ENCODE data around the gene NCS1.

The NCS1 gene

DNA sequence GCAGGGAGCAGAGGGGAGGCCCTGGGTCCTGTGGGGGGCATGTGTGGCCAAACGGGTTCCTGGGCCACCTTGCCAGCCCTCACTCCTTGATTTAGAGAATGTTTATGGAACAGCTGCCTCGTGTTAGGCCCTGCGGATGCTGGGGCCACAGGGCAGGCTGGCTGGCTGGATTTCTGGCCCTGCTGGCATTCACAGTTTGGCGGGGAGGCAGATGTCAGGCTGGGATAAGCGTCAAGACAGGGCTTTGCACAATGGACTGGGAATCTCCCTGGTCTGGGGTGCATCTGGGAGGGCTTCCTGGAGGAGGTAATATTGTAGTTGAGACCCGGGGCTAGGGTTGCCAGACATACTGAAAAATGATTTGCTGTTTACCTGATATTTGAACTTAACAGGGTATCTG, 13.8 kb downstream of the NCS1 start:
- TF ChIP-seq, protein P1, sequence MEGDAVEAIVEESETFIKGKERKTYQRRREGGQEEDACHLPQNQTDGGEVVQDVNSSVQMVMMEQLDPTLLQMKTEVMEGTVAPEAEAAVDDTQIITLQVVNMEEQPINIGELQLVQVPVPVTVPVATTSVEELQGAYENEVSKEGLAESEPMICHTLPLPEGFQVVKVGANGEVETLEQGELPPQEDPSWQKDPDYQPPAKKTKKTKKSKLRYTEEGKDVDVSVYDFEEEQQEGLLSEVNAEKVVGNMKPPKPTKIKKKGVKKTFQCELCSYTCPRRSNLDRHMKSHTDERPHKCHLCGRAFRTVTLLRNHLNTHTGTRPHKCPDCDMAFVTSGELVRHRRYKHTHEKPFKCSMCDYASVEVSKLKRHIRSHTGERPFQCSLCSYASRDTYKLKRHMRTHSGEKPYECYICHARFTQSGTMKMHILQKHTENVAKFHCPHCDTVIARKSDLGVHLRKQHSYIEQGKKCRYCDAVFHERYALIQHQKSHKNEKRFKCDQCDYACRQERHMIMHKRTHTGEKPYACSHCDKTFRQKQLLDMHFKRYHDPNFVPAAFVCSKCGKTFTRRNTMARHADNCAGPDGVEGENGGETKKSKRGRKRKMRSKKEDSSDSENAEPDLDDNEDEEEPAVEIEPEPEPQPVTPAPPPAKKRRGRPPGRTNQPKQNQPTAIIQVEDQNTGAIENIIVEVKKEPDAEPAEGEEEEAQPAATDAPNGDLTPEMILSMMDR (IDR thresholded peaks at IDR 0.05), result no peak
- no peaks in the 10 kb centered on the region for H3K4me1 ChIP-seq (ENCODE audit: control insufficient read depth in 1 of 2, insufficient read depth in 1 of 2, low read depth in 1 of 2, low read length in 1 of 2)
- no peaks in the 10 kb centered on the region for H3K9me3 ChIP-seq
- H3K36me3 ChIP-seq, result no peaks in the 10 kb centered on the region
- no peak overlapping the region for H3K4me3 ChIP-seq (ENCODE audit: low read depth in 1 of 2, low read length in 1 of 2)
- H3K27ac ChIP-seq, result no peak overlapping the region
- peaks cover 6% of the 10 kb centered on the region for H3K27me3 ChIP-seq

DNA sequence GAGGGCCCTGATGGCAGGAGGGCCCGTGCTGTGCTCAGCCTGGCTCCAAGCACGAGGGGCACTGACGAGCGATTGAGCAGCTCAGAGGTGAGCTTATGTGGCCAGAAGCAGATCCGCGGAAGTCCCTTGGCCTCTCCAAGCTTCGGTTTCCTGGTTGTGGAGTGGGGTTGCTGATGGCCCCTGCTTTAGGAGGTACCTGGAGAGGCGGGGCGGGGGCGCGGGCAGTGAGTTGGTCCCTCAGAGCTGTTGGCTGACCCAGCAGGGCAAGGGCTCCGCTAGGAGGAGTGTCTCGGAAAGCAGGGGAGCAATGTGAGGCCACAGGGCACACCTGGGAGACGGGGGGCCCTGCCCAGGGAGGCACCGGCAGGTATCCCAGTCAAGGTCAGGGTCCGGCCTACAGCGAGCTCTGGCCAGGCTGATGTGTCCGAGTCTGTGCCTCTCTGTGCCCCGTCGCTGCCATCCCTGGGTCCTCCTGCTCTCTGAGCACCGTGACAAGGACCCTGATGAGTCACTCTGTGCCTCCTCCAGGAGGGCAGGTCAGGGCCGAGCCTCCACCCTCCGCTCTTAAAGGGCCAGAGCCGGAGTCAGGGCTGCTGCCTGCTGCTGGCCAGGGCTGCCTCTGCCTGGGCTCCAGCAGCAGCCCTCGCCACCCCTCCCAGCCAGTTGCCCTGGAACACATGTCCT, 14.8 kb downstream of the NCS1 start:
- Histone ChIP-seq H3K27me3 (peaks cover 6% of the 10 kb centered on the region), H3K9me3 (no peaks in the 10 kb centered on the region), H3K4me1 (ENCODE audit: control insufficient read depth in 1 of 2, insufficient read depth in 1 of 2, low read depth in 1 of 2, low read length in 1 of 2) (no peaks in the 10 kb centered on the region), H3K4me3 (ENCODE audit: low read depth in 1 of 2, low read length in 1 of 2) (no peak overlapping the region), H3K36me3 (no peaks in the 10 kb centered on the region), H3K27ac (no peak overlapping the region)
- TF ChIP-seq, protein P1 (IDR thresholded peaks at IDR 0.05), result no peak

DNA sequence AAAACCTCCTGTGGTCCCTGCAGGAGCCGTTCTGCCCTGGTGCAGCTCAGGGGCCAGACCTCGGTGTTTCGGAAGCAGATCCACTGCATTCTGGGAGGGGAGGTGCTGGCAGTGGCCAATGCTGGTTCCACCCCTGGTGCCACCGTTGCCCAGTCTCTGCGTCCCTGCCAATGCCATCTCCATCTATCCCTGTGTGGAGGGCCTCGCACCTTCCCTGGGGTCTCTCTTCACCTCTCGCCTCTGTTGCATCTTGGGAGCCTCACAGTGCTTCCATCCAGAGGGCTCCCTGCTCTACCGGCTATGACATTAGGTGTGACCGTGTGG, 15.3 kb downstream of the NCS1 start:
- Histone ChIP-seq H3K4me3 (ENCODE audit: low read depth in 1 of 2, low read length in 1 of 2) (no peak overlapping the region), H3K4me1 (ENCODE audit: control insufficient read depth in 1 of 2, insufficient read depth in 1 of 2, low read depth in 1 of 2, low read length in 1 of 2) (no peaks in the 10 kb centered on the region), H3K27me3 (peaks cover 6% of the 10 kb centered on the region), H3K36me3 (no peaks in the 10 kb centered on the region), H3K27ac (no peak overlapping the region), H3K9me3 (no peaks in the 10 kb centered on the region)
- TF ChIP-seq, protein P1 (IDR thresholded peaks at IDR 0.05), result no peak

DNA sequence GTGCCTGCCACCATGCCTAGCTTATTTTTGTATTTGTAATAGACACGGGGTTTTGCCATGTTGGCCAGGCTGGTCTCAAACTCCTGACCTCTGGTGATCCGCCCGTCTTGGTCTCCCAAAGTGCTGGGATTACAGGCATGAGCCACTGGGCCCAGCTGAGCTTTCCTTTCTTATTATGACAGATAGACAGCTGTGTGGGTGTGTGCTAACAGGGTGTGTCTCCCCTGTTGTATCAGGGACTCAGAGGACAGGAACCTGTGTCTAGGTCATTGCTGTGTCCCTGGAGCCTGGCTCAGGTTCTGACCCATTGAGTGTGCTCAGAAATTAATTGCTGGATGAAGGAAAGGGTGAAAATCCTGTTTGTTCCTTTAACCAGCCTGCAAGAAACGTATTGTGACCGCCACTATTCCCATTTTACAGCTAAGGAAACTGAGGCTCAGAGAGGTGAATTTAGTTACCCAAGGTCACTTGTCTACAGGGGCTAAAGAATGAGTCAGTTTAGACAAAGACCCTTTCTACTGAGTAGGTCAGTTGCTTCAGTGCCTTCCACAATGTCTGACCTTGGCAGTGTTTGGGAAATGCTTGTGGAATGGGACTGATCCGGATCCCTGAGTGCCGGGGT, 16.8 kb downstream of the NCS1 start:
- H3K4me1 ChIP-seq (ENCODE audit: control insufficient read depth in 1 of 2, insufficient read depth in 1 of 2, low read depth in 1 of 2, low read length in 1 of 2), result no peaks in the 10 kb centered on the region
- H3K36me3 ChIP-seq, result no peaks in the 10 kb centered on the region
- no peak overlapping the region for H3K27ac ChIP-seq
- TF ChIP-seq, protein P1 (IDR thresholded peaks at IDR 0.05), result no peak
- peaks cover 4% of the 10 kb centered on the region for H3K27me3 ChIP-seq
- no peak overlapping the region for H3K4me3 ChIP-seq (ENCODE audit: low read depth in 1 of 2, low read length in 1 of 2)
- no peaks in the 10 kb centered on the region for H3K9me3 ChIP-seq

DNA sequence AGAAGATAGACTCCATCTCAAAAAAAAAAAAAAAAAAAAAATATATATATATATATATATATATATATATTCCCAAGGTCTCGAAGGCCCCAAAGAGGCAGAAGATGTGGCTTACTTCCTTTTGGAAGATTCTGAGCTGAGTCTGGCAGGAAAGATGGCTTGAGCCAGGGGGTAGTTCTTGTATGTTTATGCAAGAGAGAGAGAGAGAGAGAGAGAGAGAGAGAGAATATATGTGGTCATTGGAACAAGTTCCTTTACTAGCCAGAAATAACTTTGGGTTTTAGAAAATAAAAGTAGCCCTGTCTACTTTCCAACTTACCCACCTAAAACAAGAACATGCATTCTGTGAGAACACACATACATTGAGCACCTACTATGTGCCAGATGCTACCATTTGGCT, 17.6 kb downstream of the NCS1 start:
- no peak overlapping the region for H3K4me3 ChIP-seq (ENCODE audit: low read depth in 1 of 2, low read length in 1 of 2)
- no peaks in the 10 kb centered on the region for H3K4me1 ChIP-seq (ENCODE audit: control insufficient read depth in 1 of 2, insufficient read depth in 1 of 2, low read depth in 1 of 2, low read length in 1 of 2)
- H3K27me3 ChIP-seq, result peaks cover 9% of the 10 kb centered on the region
- TF ChIP-seq, protein P1 (IDR thresholded peaks at IDR 0.05), result no peak
- H3K27ac ChIP-seq, result no peak overlapping the region
- H3K9me3 ChIP-seq, result no peaks in the 10 kb centered on the region
- H3K36me3 ChIP-seq, result no peaks in the 10 kb centered on the region

Data from neutrophil (primary cell).